Measurements from ENCODE around the gene MTERF2. TPM values are rescaled to one million over a fixed set of nuclear protein-coding genes. Genes with fewer than 3 reads are reported as not detected.

The MTERF2 gene
- total RNA-seq, 1 donor from 2014 or later = 7.7 TPM

DNA sequence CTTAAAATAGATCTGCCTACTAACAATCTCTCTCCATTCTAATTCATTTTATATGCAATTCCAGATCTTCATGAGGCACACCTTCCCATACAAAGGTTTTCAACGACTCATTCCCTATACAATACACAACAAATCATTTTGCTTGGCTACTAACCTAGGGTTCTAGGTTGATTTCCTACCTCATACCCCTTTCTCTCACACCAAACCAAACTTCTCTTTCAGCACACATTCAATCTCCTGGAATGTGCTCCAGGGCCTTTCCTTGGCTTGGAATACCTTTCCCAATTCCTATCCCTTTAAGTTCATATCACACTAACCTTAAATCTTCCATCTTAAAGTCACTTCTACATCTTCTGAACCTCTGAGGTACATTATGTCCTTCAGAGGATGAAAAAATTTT is 38.7 kb upstream of the MTERF2 start:
- H3K9me3 Mint-ChIP-seq (ENCODE audit: unreplicated experiment) = no peaks in the 10 kb centered on the region
- peaks cover 2% of the 10 kb centered on the region for H3K4me1 Mint-ChIP-seq (ENCODE audit: unreplicated experiment)
- H3K36me3 Mint-ChIP-seq (ENCODE audit: low read depth, unreplicated experiment) = peaks cover under 1% of the 10 kb centered on the region
- no peaks in the 10 kb centered on the region for H3K27me3 Mint-ChIP-seq (ENCODE audit: unreplicated experiment)
- TF ChIP-seq, protein P1, sequence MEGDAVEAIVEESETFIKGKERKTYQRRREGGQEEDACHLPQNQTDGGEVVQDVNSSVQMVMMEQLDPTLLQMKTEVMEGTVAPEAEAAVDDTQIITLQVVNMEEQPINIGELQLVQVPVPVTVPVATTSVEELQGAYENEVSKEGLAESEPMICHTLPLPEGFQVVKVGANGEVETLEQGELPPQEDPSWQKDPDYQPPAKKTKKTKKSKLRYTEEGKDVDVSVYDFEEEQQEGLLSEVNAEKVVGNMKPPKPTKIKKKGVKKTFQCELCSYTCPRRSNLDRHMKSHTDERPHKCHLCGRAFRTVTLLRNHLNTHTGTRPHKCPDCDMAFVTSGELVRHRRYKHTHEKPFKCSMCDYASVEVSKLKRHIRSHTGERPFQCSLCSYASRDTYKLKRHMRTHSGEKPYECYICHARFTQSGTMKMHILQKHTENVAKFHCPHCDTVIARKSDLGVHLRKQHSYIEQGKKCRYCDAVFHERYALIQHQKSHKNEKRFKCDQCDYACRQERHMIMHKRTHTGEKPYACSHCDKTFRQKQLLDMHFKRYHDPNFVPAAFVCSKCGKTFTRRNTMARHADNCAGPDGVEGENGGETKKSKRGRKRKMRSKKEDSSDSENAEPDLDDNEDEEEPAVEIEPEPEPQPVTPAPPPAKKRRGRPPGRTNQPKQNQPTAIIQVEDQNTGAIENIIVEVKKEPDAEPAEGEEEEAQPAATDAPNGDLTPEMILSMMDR (IDR thresholded peaks at IDR 0.05; ENCODE audit: unreplicated experiment) = no peak
- H3K27ac Mint-ChIP-seq (ENCODE audit: unreplicated experiment) = no peak overlapping the region
- DNase-seq (ENCODE audit: low spot score) = no peak
- no peak overlapping the region for H3K4me3 Mint-ChIP-seq (ENCODE audit: unreplicated experiment)

DNA sequence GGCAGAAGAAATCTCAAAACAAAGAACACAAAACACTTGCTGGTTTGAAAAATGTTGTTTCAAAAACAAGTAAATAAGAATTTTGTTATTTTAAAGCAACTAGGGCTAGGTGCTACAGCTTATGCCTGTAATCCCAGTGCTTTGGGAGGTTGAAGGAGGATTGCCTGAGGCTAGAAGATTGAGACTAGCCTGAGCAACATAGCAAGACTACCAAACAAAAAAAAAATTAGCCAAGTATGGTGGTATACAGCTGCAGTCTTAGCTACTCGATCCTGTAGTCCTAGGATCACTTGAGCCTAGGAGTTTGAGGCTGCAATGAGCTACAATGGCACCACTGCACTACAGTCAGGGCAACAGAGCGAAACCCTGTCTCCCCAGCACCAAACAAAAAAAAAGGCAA is 32.6 kb upstream of the MTERF2 start:
- Mint-ChIP-seq H3K27me3 (ENCODE audit: unreplicated experiment) (no peaks in the 10 kb centered on the region), H3K4me3 (ENCODE audit: unreplicated experiment) (no peak overlapping the region), H3K36me3 (ENCODE audit: low read depth, unreplicated experiment) (peaks cover 15% of the 10 kb centered on the region), H3K27ac (ENCODE audit: unreplicated experiment) (no peak overlapping the region), H3K9me3 (ENCODE audit: unreplicated experiment) (no peaks in the 10 kb centered on the region), H3K4me1 (ENCODE audit: unreplicated experiment) (no peaks in the 10 kb centered on the region)
- no peak for DNase-seq (ENCODE audit: low spot score)
- TF ChIP-seq, protein P1 (IDR thresholded peaks at IDR 0.05; ENCODE audit: unreplicated experiment) = no peak

DNA sequence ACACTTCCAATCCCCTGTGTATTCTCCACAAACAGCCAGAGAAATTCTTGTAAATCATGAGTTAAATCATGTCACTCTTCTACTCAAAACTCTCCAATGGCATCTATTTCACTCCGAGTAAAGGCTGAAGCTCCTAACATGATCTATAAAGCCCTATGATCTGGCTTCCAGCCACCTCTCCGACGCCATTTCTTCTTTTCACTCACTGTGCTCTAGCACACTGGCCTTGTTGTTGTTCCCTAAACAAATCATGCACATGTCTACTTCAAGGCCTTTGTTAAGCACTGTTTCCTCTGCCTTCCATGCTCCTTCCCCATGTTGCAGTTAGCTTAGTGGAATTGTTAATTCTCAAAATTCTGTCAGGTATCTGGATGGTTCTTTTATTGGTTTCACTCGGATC is 30.1 kb upstream of the MTERF2 start:
- H3K4me1 Mint-ChIP-seq (ENCODE audit: unreplicated experiment) = no peaks in the 10 kb centered on the region
- no peaks in the 10 kb centered on the region for H3K9me3 Mint-ChIP-seq (ENCODE audit: unreplicated experiment)
- no peaks in the 10 kb centered on the region for H3K27me3 Mint-ChIP-seq (ENCODE audit: unreplicated experiment)
- H3K36me3 Mint-ChIP-seq (ENCODE audit: low read depth, unreplicated experiment) = peaks cover 15% of the 10 kb centered on the region
- TF ChIP-seq, protein P1 (IDR thresholded peaks at IDR 0.05; ENCODE audit: unreplicated experiment) = no peak
- no peak for DNase-seq (ENCODE audit: low spot score)
- H3K27ac Mint-ChIP-seq (ENCODE audit: unreplicated experiment) = no peak overlapping the region
- no peak overlapping the region for H3K4me3 Mint-ChIP-seq (ENCODE audit: unreplicated experiment)

DNA sequence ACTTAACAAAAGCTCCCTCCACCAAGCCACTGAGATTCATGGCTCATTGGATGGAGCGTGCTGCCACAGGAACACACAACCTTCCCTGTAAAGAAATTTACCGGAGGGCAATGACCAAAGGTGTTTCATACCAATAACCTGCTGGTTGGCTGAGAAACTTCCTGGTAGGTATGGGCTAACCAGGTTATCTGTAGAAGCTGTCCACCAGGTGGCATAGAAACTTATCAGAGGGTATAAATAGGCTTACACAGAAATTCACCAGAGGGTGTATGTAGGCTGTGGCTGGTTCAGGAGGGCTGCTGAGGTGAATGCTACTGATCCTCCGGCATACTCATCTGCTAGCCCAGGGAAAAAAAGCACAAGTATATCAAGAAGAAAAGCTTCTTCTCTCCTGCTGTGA is 27.1 kb upstream of the MTERF2 start:
- Mint-ChIP-seq H3K27me3 (ENCODE audit: unreplicated experiment) (no peaks in the 10 kb centered on the region), H3K4me1 (ENCODE audit: unreplicated experiment) (no peaks in the 10 kb centered on the region), H3K4me3 (ENCODE audit: unreplicated experiment) (no peak overlapping the region), H3K9me3 (ENCODE audit: unreplicated experiment) (no peaks in the 10 kb centered on the region), H3K27ac (ENCODE audit: unreplicated experiment) (no peak overlapping the region), H3K36me3 (ENCODE audit: low read depth, unreplicated experiment) (peaks cover 11% of the 10 kb centered on the region)
- DNase-seq (ENCODE audit: low spot score) = no peak
- TF ChIP-seq, protein P1 (IDR thresholded peaks at IDR 0.05; ENCODE audit: unreplicated experiment) = peak; percentile 25

DNA sequence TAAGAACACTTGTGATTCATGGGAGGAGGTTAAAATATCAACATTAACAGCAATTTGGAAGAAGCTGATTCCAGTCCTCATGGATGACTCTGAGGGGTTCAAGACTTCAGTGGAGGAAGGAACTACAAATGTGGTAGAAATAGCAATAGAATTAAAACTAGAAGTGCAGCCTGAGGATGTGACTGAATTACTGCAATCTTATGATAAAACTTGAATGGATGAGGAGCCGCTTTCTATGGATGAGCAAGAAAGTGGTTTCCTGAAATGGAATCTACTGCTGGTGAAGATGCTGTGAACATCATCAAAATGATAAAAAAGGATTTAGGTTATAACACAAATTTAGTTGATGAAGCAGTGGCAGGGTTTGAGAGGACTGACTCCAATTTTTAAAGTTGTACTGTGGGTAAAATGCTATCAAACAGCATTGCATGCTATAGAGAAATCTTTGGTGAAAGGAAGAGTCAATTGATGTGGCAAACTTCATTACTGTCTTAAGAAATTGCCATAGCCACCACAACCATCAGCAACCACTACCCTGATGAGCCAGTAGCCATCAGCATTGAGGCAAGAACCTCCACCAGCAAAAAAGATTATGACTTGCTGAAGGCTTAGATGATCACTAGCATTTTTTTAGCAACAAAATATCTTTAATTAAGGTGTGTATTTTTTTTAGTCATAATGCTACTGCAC is 25.9 kb upstream of the MTERF2 start:
- TF ChIP-seq, protein P1 (IDR thresholded peaks at IDR 0.05; ENCODE audit: unreplicated experiment) = no peak
- Mint-ChIP-seq H3K4me3 (ENCODE audit: unreplicated experiment) (no peak overlapping the region), H3K27ac (ENCODE audit: unreplicated experiment) (no peak overlapping the region), H3K27me3 (ENCODE audit: unreplicated experiment) (no peaks in the 10 kb centered on the region), H3K9me3 (ENCODE audit: unreplicated experiment) (no peaks in the 10 kb centered on the region), H3K4me1 (ENCODE audit: unreplicated experiment) (no peaks in the 10 kb centered on the region), H3K36me3 (ENCODE audit: low read depth, unreplicated experiment) (peaks cover 18% of the 10 kb centered on the region)
- DNase-seq (ENCODE audit: low spot score) = no peak
